A673 (cell line): Measurements from ENCODE around the gene MUC12. TPM values are rescaled to one million over a fixed set of nuclear protein-coding genes. Genes with fewer than 3 reads are reported as not detected.

Experiments used
- BruUV-seq: library from RNA; stranded (reverse); fragments of 400-500 nt; replicated peaks from 2 replicates; lab custom pipeline; 2021; lab: Mats Ljungman, UMichigan
- CTCF ChIA-PET: fragments of 300-600 bp; sonication (Branson Sonifier 250); formaldehyde crosslinking; loops from one replicate; lab custom pipeline; 2022; ENCODE audit warnings: antibody characterized with exemption; lab: Charles Lee
- POLR2A ChIA-PET: fragments of 300-600 bp; sonication (Branson Sonifier 250); formaldehyde crosslinking; loops from one replicate; lab custom pipeline; 2022; ENCODE audit warnings: antibody characterized with exemption; ENCODE audit not compliant: low non-redundant PET; lab: Charles Lee
- DNase-seq: peaks from one replicate; pipeline ENCODE4 v3.0.0-alpha.2; 2015; ENCODE audit warnings: low spot score
- H3K27ac ChIP-seq: fragments of 200-600 bp; sonication (generic); 2 replicates; pipeline ENCODE4 v1.5.1; 2016; ENCODE audit warnings: mixed run types, low read depth, mild to moderate bottlenecking, mixed read lengths, antibody characterized with exemption, low read length; ENCODE audit not compliant: poor library complexity, severe bottlenecking
- H3K27me3 ChIP-seq: fragments of 200-600 bp; sonication (generic); replicated peaks from 2 replicates; pipeline ENCODE4 v1.6.1; 2017; ENCODE audit warnings: mixed run types, low read depth, mild to moderate bottlenecking, mixed read lengths, antibody characterized with exemption, low read length; ENCODE audit not compliant: insufficient read depth, poor library complexity
- H3K36me3 ChIP-seq: fragments of 200-600 bp; sonication (generic); 2 replicates; pipeline ENCODE4 v1.6.1; 2016; ENCODE audit warnings: mixed run types, mild to moderate bottlenecking, mixed read lengths, antibody characterized with exemption, low read length; ENCODE audit not compliant: insufficient read depth, poor library complexity, severe bottlenecking
- H3K4me1 ChIP-seq: fragments of 200-600 bp; sonication (generic); 2 replicates; pipeline ENCODE4 v1.6.1; 2017; ENCODE audit warnings: mixed run types, mild to moderate bottlenecking, mixed read lengths, antibody characterized with exemption, low read length; ENCODE audit not compliant: insufficient read depth, poor library complexity, severe bottlenecking
- H3K4me3 ChIP-seq: fragments of 200-600 bp; sonication (generic); 2 replicates; pipeline ENCODE4 v1.5.1; 2016; ENCODE audit warnings: low read depth, mixed run types, mild to moderate bottlenecking, mixed read lengths, low read length; ENCODE audit not compliant: poor library complexity, severe bottlenecking
- H3K9me3 ChIP-seq: fragments of 200-600 bp; sonication (generic); 2 replicates; pipeline ENCODE4 v1.6.1; 2016; ENCODE audit warnings: mixed run types, low read depth, mild to moderate bottlenecking, mixed read lengths, antibody characterized with exemption, low read length; ENCODE audit not compliant: poor library complexity, severe bottlenecking
- CTCF ChIP-seq: fragments of 300-800, 200-600 bp; sonication (generic); conservative IDR thresholded peaks from 2 replicates; pipeline ENCODE4 v1.5.1; 2017; ENCODE audit warnings: low read depth, mild to moderate bottlenecking, antibody characterized with exemption, low read length, moderate library complexity, mixed read lengths
- EZH2 ChIP-seq: fragments of 200-600 bp; sonication (generic); IDR thresholded peaks from 2 replicates; pipeline ENCODE4 v1.6.1; 2017; ENCODE audit warnings: borderline replicate concordance, low read depth, mild to moderate bottlenecking, mixed read lengths, antibody characterized with exemption, low read length; ENCODE audit not compliant: poor library complexity, severe bottlenecking
- intact Hi-C: fragments of 100-400 bp; cut with micrococcal nuclease; formaldehyde crosslinking; loops from one replicate; pipeline ENCODE4 v1.10.0; 2022; ENCODE audit not compliant: unreplicated experiment
- total RNA-seq: library from RNA; stranded (reverse); gene quantifications from 2 replicates; pipeline ENCODE4 v1.2.3, GENCODE V29; 2021

Gene MUC12
- total RNA-seq, 1 experiment from 2014 or later: 0.67 TPM

- peak overlapping the region; percentile 66 for H3K27ac ChIP-seq
- CTCF ChIA-PET: interaction anchor here (0.6 to 1.2 kb wide), 2 partner anchors 11 to 332 kb away, joined by 4 to 6 read pairs; no protein-coding TSS in a partner anchor
- BruUV-seq: no TSS peak
These were observed 97.4 kb downstream of the MUC12 start for GRCh38 chr7:101066833-101067177.

GRCh38 chr7:101068401-101068800 lies 99.0 kb downstream of the MUC12 start:
- POLR2A ChIA-PET: no interaction called here
- intact Hi-C loops: no loop called here
- Histone ChIP-seq H3K27ac (no peak overlapping the region), H3K4me3 (no peak overlapping the region), H3K4me1 (peaks cover 14% of the 10 kb centered on the region), H3K9me3 (no peaks in the 10 kb centered on the region), H3K36me3 (no peaks in the 10 kb centered on the region), H3K27me3 (no peaks in the 10 kb centered on the region)
- no peak for DNase-seq
- CTCF ChIA-PET: no interaction called here
- BruUV-seq: no TSS peak
- TF ChIP-seq CTCF (no peak), EZH2 (no peak)

More at GRCh38 chr7:101066833-101067177, 97.4 kb downstream of the MUC12 start:
- H3K36me3 ChIP-seq: no peaks in the 10 kb centered on the region
- H3K4me1 ChIP-seq: peaks cover 14% of the 10 kb centered on the region
- H3K9me3 ChIP-seq: no peaks in the 10 kb centered on the region
- peak; percentile 31 for DNase-seq
- intact Hi-C loops: no loop called here
- TF ChIP-seq CTCF (no peak), EZH2 (no peak)
- no peak overlapping the region for H3K4me3 ChIP-seq
- H3K27me3 ChIP-seq: no peaks in the 10 kb centered on the region
- POLR2A ChIA-PET: interaction anchor here (0.6 kb wide), 1 partner anchor 63 kb away, joined by 6 read pairs; no protein-coding TSS in a partner anchor

Other genes starting within 250 kb of the MUC12 start
- gene EPO, start 249.1 kb upstream of the MUC12 start, total RNA-seq: 0.21 TPM in 1 of 2 replicates, not detected in the other
- gene ZAN, start 236.0 kb upstream of the MUC12 start, total RNA-seq: not detected in 2 replicates
- 90.4 and 92.6 TPM in 2 replicates for gene EPHB4, start 142.0 kb upstream of the MUC12 start, total RNA-seq
- gene SLC12A9, start 116.9 kb upstream of the MUC12 start, total RNA-seq: 23.8 and 26.1 TPM in 2 replicates
- gene TRIP6, start 102.2 kb upstream of the MUC12 start, total RNA-seq: 114 and 140 TPM in 2 replicates
- gene SRRT, start 94.5 kb upstream of the MUC12 start, total RNA-seq: 257 and 277 TPM in 2 replicates
- 4.7 and 5.0 TPM in 2 replicates for gene UFSP1, start 79.8 kb upstream of the MUC12 start, total RNA-seq
- 0.52 and 0.87 TPM in 2 replicates for gene ACHE, start 73.7 kb upstream of the MUC12 start, total RNA-seq
- gene MUC3A, start 20.0 kb upstream of the MUC12 start, total RNA-seq: 1.7 and 2.0 TPM in 2 replicates
- not detected in 2 replicates for gene MUC17, start 50.5 kb downstream of the MUC12 start, total RNA-seq
- gene TRIM56, start 115.9 kb downstream of the MUC12 start, total RNA-seq: 27.5 and 32.3 TPM in 2 replicates
- 4.7 and 5.3 TPM in 2 replicates for gene SERPINE1, start 157.5 kb downstream of the MUC12 start, total RNA-seq
- gene AP1S1, start 184.9 kb downstream of the MUC12 start, total RNA-seq: 71.3 and 79.0 TPM in 2 replicates
- gene VGF, start 196.0 kb downstream of the MUC12 start, total RNA-seq: 14.4 and 16.0 TPM in 2 replicates
- not detected in 2 replicates for gene NAT16, start 210.7 kb downstream of the MUC12 start, total RNA-seq
- gene MOGAT3, start 231.5 kb downstream of the MUC12 start, total RNA-seq: not detected in 2 replicates
- 77.0 and 84.1 TPM in 2 replicates for gene PLOD3, start 248.0 kb downstream of the MUC12 start, total RNA-seq
- 64.4 and 65.1 TPM in 2 replicates for gene ZNHIT1, start 248.6 kb downstream of the MUC12 start, total RNA-seq